DMS53 (cell line): ENCODE data around the gene MCF2L.
A peak's percentile ranks its signal among the peaks of the same experiment; 100 is the strongest.
"Not testable (repeated sequence)": the region's sequence is repeated elsewhere in the genome, so short reads cannot be mapped to it uniquely, and the experiment has no call there.

ENCODE experiments used
- DNase-seq: peaks from one replicate; lab custom pipeline; 2025; lab: John Stamatoyannopoulos, UW

Gene MCF2L

DNA sequence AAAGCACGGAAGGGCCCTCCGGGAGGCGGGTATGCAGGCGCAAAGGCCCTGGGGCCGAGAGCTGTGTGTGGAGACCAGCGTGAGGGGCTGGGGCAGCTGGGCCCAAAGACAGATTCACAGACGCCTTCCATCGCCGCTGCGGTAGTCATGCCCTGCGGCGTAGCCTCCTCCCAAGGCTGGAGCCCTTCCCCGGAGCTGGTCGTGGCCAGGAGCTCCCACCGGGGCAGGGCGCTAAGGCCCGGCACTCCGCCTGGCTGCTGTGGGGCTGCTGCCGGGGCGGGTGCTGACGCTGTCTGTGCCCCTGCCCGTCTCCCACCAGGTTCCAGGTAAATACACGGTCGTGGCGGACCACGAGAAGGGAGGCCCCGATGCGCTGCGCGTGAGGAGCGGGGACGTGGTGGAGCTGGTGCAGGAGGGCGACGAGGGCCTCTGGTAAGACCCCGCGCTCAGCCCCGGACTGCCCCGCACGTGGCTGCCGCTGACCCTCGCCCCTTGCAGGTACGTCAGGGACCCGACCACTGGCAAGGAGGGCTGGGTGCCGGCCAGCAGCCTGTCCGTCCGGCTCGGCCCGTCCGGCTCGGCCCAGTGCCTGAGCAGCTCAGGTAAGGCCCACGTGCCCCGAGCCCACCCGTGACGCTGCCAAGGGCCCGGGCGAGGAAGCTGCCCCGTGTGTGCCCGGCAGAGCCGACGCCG, 127.2 kb downstream of the MCF2L start:
- DNase-seq = no peak

DNA sequence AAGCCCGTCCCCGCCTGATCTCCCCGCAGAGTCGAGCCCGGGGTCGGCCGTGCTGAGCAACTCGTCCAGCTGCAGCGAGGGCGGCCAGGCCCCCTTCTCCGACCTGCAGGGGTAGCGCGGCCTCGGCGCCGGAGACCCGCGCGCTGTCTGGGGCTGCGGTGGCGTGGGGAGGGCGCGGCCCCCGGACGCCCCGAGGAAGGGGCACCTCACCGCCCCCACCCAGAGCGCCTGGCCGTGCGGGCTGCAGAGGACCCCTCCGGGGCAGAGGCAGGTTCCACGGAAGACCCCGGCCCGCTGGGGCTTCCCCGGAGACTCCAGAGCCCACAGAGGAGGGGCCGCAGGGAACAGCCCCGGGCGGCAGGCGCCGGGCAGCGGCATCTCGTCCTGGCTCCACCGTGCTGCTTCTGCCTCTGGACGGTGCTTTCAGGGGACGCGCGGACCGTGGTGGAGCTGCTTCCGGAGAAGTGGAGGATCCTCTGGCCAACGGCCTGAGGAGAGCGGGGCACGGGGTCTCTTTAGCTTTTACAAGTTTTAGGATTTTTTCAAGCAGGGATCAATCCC, 127.8 kb downstream of the MCF2L start:
- DNase-seq = no peak

DNA sequence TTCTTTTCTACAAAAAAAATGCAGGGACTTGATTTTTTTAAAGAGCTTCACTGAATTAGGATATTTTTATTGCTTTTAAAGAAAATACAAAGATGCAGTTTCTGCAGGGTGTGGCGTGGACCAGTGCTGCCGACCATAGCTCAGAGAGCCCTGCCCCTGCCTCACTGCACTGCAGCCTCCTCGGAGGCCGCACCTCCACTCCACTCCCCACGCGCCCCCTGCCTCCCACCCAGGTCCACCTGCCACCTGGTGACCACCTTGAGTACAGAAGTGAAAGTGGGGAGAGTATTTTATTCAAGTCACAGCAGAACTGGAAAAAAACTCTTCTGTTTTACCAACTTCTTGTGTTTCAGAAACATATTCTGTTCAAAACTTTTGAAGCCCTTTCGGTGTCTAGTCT, 128.6 kb downstream of the MCF2L start:
- DNase-seq = no peak

GRCh38 chr13:113098162-113098732, 129.2 kb downstream of the MCF2L start:
- no peak for DNase-seq

DNA sequence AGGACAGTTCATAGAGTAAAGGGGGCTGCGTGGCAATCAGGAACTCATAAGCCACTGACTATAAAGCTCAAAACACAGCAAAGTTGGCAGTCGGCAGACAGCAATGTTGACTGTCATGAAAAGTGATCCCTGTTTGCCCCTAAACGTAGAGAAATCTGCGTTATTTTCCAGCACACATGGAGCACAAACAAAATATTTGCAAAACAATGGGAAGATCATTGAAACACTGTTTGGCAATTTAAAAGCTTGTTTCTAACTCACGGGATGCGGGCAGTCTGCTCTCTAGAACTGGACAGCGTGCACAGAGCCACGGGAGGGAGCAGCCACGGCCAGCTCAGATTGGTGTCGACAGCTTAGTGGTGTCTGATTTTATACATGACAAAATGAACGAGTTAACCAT, 130.1 kb downstream of the MCF2L start:
- no peak for DNase-seq

DNA sequence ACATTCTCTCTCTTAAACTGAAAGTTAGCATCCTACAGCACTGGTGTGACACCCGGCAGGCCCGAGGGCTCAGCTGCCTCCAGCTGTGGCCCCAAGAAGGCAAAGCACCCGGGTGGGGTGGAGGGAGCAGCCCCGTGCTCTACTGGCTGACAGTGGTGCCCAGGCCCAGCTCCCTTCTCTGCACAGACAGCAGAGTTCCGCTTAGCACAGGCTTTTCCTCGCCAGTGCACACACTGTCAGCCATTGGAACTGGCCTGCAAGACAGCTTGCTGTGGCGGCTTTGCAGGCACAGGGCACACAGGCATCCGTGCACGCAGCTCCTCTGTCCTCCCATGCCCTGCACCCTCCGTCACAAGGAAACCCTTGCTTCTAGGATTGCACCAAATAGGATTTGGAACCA, 133.3 kb downstream of the MCF2L start:
- not testable (repeated sequence) for DNase-seq

GRCh38 chr13:113102727-113103126, 133.7 kb downstream of the MCF2L start:
- DNase-seq = no peak

DNA sequence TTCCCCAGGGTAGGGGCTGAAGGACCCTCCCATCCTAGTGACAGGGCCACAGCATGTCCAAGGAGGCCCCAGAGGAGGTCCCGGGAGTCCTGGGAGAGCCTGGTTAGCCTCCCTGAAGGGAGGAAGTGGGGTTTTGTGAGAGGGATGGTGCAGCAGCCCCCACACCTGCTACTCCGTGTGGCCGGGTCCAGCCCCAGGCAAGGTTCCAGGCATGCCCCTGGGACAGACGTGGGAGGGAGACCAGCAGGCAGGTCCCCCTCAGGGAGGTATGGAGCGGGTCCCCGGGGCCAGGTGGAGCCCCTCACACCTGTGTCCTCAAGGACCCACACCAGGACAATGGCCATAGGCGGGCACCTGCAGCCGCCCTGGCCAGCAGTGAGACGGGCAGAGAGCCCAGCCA, 134.6 kb downstream of the MCF2L start:
- no peak for DNase-seq

DNA sequence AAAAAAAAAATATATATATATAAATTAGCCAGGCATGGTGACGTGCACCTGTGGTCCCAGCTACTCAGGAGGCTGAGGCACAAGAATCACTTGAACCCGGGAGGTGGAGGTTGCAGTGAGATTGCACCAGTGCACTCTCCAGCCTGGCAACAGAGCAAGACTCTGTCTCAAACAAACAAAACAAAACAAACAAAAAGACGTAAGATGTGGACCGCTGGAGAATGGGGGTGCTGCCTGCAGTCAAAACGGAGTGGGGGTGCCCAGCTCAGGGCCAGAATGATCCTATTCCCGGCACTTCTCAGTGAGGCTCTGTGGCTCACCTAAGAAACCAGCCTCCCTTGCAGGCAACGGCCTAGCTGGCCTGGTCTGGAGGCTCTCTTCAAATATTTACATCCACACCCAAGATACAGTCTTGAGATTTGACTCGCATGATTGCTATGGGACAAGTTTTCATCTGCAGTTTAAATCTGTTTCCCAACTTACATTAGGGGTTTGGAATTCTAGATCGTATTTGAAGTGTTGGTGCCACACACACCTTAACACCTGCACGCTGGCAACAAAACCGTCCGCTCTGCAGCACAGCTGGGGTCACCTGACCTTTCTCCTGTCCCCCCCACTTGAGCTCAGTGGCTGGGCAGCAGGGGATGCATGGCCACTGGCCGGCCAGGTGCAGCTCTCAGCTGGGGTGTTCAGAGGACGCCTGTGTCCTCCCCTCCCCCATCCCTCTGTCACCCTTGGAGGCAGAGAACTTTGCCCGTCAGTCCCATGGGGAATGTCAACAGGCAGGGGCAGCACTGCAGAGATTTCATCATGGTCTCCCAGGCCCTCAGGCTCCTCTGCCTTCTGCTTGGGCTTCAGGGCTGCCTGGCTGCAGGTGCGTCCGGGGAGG, 136.3 kb downstream of the MCF2L start, which contains the start of gene F7:
TSS of gene F7 (plus strand) at position 760 of the 889 bp plus-strand sequence. CDS start at position 811, 51 bp downstream.
- DNase-seq = peak; percentile 63

GRCh38 chr13:113105921-113106452, 137.0 kb downstream of the MCF2L start:
- DNase-seq = peak; percentile 54

DNA sequence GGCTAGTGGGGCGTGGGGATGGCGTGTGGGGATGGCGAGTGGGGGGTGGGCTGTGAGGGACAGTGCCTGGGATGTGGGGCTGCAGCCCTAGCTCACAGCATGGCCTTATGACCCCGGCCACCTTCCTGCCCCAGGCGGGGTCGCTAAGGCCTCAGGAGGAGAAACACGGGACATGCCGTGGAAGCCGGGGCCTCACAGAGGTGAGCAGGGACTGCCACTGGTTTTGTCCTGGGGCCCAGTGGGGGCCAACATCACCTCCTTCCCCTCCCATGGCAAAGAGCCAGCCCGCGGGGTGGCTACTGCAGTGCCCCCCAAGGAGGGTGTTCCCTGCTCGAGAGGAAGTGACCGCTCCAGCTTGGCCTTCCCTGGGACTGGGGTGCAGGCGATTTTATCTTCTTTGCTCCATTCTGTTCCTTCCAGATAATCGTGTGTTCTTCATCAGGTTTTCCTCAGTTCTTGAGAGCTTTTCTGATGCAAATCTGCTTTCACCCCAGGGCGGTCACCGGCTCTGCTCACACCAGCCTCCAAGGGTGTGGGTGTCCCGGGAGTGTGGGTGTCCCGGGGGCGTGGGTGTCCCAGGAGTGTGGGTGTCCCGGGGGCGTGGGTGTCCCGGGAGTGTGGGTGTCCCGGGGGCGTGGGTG, 137.8 kb downstream of the MCF2L start:
- DNase-seq = peak; percentile 26

DNA sequence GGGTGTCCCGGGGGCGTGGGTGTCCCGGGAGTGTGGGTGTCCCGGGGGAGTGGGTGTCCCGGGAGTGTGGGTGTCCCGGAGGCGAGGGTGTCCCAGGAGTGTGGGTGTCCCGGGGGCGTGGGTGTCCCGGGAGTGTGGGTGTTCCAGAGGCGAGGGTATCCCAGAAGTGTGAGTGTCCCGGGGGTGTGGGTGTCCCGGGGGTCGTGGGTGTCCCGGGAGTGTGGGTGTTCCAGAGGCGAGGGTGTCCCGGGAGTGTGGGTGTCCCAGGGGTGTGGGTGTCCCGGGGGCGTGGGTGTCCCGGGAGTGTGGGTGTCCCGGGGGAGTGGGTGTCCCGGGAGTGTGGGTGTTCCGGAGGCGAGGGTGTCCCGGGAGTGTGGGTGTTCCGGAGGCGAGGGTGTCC, 139.5 kb downstream of the MCF2L start:
- not testable (repeated sequence) for DNase-seq

DNA sequence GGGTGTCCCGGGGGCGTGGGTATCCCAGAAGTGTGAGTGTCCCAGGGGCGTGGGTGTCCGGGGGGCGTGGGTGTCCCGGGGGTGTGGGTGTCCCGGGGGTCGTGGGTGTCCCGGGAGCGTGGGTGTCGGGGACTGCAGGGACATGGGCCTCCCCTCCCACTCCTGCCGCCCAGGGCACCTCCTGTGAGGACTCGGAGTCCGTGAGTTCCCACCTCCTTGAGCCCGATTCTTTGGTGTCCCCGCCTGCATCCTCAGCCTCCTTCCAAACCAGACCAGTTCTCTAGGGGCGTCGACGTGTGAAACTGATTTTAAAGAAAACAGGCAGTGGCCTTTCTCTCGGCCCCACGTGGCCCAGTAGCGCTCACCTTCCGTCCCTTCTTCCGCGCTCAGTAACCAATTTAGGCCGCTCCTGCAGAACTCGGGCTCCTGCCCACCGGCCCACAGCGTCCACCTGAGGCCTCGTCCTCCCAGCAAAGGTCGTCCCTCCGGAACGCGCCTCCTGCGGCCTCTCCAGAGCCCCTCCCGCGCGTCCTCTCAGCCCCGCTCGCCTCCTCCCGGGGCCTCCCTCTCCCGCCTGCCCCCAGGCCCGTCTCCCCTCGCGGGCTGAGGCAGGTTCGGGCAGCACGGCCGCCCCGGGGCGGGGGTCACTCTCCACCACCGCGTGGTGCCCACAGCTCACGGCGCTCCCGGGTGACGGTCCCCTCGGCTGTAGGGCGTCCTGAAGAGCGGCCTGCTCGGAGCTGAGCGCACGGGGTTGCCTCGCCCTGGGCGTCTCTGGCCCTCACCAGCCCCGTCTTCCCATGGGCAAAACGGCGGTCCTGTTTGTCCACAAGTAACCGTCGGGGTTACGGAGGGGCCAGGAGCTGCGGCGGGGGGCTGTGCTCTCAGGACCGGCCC, 140.4 kb downstream of the MCF2L start:
- peak; percentile 32 for DNase-seq

DNA sequence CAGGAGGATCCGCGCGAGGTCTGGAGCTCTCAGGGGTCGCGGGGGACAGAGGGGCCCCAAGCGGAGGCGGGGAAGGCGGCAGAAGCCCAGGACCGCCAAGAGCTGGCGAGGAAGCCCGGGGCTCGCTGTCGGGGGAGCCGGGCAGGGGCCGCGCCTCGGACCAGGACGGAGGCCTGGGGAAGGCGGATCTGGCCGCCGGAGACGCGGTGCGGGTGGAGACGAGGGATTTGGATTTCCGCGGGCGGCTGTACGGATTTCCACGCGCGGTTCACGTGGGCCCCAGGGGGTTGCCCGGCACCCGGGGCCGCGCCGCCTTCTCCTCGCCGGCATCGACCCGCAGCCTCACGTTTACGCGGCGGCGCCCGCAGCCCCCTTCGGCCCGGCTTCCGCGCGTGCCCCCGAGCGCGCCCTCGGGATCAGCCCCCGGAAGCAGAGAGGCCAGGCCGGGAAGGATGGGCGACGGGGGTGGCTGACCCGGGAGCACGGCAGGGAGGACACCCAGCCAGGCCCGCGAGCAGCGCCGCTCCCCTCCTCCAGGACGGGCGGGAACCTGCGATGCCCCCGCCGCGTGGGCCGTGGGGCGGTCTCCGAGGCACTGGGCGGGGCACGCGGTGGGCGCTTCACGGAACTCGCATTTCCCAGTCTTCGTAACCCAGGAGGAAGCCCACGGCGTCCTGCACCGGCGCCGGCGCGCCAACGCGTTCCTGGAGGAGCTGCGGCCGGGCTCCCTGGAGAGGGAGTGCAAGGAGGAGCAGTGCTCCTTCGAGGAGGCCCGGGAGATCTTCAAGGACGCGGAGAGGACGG, 141.2 kb downstream of the MCF2L start:
- DNase-seq = peak; percentile 16

DNA sequence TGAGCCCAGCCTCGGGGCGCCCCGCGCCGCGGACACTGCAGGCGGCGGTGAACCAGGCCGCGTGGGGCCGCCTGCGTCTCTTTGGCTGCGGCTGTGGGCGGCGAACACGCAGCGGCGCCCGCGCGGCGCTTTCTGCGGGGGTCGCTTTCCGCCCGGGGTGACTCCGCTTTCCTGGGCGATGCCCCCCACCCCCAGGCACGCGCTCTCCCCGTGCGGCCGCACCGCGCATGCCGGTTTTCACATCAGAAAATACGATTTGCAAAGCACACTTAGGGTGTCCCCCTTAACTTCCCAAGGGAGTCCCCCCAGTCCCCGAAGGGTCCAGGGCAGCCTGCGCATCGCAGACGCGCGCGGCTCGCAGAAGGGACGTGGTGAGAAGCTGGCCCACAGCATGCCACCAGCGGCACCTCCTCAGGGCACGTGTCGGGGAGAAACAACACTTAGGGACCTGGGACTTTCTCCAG, 141.9 kb downstream of the MCF2L start:
- no peak for DNase-seq

DNA sequence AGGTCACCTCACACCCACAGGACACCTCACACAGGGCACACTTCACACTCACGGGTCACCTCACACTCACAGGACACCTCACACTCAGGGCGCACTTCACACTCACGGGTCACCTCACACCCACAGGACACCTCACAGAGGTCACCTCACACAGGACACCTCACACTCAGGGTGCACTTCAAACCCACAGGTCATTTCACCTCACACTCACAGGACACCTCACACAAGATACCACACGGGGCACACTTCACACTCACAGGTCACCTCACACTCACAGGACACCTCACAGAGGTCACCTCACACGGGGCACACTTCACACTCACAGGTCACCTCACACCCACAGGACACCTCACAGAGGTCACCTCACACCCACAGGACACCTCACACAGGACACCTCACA, 142.8 kb downstream of the MCF2L start:
- not testable (repeated sequence) for DNase-seq

DNA sequence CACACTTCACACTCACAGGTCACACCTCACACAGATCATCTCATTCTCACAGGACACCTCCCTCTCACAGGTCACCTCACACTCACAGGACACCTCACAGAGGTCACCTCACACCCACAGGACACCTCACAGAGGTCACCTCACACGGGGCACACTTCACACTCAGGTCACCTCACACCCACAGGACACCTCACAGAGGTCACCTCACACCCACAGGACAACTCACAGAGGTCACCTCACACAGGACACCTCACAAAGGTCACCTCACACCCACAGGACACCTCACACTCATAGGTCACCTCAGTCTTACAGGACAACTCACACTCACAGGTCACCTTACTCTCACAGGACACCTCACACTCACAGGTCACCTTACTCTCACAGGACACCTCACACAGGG, 143.5 kb downstream of the MCF2L start:
- DNase-seq = not testable (repeated sequence)

- DNase-seq = no peak
Observed at GRCh38 chr13:113112893-113113845, 144.2 kb downstream of the MCF2L start.
